ENCODE results near the gene OR2T29.
"Not testable (repeated sequence)": the region's sequence is repeated elsewhere in the genome, so short reads cannot be mapped to it uniquely, and the experiment has no call there.

OR2T29 gene, protein sequence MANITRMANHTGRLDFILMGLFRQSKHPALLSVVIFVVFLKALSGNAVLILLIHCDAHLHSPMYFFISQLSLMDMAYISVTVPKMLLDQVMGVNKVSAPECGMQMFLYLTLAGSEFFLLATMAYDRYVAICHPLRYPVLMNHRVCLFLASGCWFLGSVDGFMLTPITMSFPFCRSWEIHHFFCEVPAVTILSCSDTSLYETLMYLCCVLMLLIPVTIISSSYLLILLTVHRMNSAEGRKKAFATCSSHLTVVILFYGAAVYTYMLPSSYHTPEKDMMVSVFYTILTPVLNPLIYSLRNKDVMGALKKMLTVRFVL

DNA sequence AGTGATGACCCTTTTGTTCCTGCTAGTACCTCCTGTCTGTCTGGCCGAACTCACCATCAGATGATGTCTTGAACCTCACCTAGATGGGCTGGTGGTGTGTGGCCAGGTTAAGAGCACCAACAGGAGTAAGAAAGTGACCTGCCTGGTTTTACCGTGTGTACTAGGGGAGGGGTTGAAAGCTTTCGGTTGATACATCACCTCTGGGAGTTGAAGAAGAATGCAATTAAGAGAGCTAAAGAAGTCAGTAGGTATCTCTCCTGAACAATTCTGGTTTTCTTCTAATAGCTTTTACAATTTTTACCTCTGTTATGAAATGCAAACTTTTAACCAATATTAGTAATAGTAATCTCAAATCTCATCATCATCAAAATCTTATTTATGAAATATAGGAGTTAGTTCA is at the start of gene OR2T29:
TSS of gene OR2T29 (minus strand) at position 101 of the 400 bp plus-strand sequence. CDS start 3,281 bp downstream, outside the sequence.
- intact Hi-C loops (cut with DNase I); DNase-seq: not testable (repeated sequence)

DNA sequence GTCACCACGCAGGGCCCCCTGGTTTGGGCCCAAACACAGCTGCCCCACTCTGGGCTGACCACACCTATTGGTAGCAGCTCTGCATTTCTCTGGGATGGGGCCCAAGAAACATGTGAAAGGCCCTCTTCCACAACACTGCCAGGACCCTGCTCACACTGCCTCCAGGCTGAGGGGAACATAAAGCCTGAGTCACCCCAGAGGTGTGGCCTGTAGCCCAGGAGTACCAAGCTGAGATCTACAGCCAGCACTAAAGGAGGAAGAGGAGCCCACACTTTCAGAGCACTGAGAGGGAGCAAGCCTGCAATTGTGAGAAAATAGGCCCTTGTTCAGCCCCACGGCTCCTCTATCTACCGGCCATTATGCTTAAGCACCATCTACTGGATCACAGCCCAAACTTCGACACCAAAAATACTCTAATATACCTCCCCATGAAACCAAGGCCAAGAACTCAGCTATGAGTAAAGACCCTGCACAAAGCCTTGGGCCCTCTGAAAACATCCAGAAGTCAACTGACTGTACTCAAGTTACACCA is 49.4 kb upstream of the OR2T29 start:
- intact Hi-C loops (cut with DNase I) = no loop called here
- no peak for DNase-seq

- intact Hi-C loops (cut with DNase I) = no loop called here
These were observed 47.7 kb upstream of the OR2T29 start for GRCh38 chr1:248610301-248610700.

GRCh38 chr1:248599396-248599795 is 36.8 kb upstream of the OR2T29 start:
- intact Hi-C loops (cut with DNase I) = no loop called here
- no peak for DNase-seq

More at GRCh38 chr1:248610301-248610700, 47.7 kb upstream of the OR2T29 start:
- no peak for DNase-seq

- peak in 2 of 10 donors; percentile 39 to 64 for DNase-seq
- intact Hi-C loops (cut with DNase I) = no loop called here
These were observed 35.0 kb upstream of the OR2T29 start, which contains the start of gene OR2T10 for GRCh38 chr1:248597589-248597988. Gene OR2T10 (minus strand): TSS chr1:248597700. CDS start chr1:248593768, 3,932 bp downstream.

DNA sequence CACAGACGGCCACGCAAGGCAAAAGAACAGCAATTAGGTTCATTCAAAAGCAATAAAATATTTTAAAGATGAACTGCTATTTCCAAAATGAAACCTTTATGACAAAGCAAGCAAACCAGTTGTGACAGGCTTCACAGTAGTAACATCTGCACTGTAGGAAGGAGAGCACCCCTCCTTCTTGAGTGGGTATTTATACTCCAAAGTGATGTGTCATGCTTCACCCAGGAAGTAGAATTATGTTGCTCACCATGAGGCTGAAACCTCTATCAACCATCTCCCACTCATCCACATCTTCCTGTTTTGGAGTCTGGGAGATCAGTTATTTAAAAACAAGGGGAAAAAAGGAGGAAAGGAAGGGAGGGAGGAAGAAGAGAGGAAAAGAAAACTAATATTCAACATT is 34.0 kb upstream of the OR2T29 start:
- intact Hi-C loops (cut with DNase I) = no loop called here
- DNase-seq = no peak

- peak in 2 of 10 donors; percentile 16 to 59 for DNase-seq
- intact Hi-C loops (cut with DNase I) = no loop called here
These were observed 30.7 kb upstream of the OR2T29 start for GRCh38 chr1:248593226-248593625.

GRCh38 chr1:248592655-248593054 is 30.1 kb upstream of the OR2T29 start:
- intact Hi-C loops (cut with DNase I) = no loop called here
- no peak for DNase-seq

- peak in 3 of 10 donors; percentile 31 to 76 (median 68) for DNase-seq
- intact Hi-C loops (cut with DNase I) = no loop called here
These were observed 27.5 kb upstream of the OR2T29 start for GRCh38 chr1:248590055-248590454.

- intact Hi-C loops (cut with DNase I) = no loop called here
- no peak for DNase-seq
These were observed 26.8 kb upstream of the OR2T29 start for GRCh38 chr1:248589334-248589733.

- no peak for DNase-seq
- intact Hi-C loops (cut with DNase I) = no loop called here
These were observed 22.7 kb upstream of the OR2T29 start for GRCh38 chr1:248585266-248585665.

DNA sequence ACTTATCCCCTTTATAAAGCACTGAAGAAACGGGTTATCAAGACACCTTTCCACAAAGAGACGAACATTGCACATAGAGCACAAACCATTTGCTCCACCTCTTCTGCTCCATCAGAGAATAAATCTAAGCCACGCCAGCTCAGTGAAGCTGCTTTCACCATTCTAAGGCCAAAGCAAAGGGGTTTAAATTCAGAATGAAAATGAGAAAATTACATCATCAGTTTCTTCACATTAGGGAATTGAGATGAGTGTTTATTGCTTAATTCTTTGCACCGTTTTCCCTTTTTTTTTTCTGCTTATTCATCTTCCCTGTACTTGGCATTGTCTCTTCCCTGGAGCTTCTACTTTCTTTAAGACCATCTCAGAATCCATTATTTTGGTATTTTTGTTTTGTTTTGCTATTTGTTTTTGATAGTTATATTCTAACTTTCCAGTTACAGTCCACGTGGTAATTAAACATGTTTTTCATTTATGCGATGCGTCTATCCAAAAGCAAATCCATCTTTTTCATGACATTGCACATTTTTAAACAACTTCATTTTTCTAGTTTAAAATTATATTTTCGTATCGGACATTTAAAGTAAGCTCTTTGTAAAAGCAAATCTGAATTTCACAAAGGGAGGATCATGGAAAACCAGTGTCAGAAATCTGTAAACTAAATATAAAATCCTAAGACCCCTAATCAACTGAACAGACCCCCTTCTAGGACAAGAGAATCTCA is 13.8 kb upstream of the OR2T29 start:
- no peak for DNase-seq

GRCh38 chr1:248574657-248575056 is 12.1 kb upstream of the OR2T29 start, which contains the start of gene OR2T34:
Gene OR2T34 (minus strand): TSS chr1:248574757. CDS start chr1:248574757, 0 bp downstream.
- intact Hi-C loops (cut with DNase I); DNase-seq: not testable (repeated sequence)

More for the DNA sequence above, 13.8 kb upstream of the OR2T29 start:
- intact Hi-C loops (cut with DNase I) = no loop called here

DNA sequence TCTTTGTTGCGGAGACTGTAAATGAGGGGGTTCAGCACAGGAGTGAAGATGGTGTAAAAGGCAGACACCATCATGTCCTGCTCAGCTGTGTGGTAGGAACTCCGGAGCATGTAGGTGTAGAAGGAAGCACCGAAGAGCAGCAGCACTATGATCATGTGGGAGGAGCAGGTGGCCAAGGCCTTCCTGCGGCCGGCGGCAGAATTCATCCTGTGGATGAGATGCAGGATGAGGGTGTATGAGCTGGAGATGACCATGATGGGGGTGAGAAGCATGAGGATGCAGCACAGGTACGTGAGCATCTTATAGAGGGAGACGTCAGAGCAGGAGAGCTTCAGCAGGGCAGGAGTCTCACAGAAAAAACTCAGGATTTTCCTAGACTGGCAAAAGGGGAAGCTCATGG is 11.3 kb upstream of the OR2T29 start:
- intact Hi-C loops (cut with DNase I) = not testable (repeated sequence)

DNA sequence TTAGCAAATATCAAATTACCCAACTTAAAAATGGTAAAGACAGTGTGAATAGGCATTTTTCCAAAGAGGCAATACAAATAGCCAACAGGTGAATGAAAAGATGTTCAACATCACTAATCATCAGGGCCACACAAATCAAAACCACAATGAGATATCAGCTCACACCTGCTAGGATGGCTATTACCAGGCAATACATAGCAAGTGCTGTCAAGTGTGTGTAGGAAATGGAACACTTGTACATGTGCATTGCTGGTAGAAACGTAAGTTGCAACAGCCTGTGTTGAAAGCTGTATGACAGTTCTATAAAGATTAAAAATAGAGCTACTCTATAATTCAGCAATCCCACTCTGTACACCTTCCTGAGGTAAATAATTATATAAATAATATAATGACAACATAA is 9.5 kb upstream of the OR2T29 start:
- DNase-seq; intact Hi-C loops (cut with DNase I): not testable (repeated sequence)

More for the DNA sequence above, 11.3 kb upstream of the OR2T29 start:
- not testable (repeated sequence) for DNase-seq

DNA sequence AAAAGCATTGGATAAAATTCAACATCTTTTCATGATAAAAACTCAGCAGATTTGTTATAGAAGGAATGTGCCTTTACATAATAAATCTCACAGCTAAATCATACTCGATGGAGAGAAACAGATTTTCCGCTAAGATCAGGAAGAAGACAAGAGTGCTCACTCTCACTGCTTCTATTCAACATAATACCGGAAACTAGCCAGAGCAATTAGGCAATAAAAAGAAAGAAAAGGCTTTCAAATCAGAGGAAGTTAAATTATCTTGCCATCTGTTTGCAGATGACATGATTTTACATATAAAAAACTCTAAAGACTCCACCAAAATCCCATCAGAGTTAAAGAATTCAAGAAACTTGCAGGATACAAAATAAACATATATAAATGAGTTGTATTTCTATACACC is 8.2 kb upstream of the OR2T29 start:
- DNase-seq; intact Hi-C loops (cut with DNase I): not testable (repeated sequence)

- DNase-seq; intact Hi-C loops (cut with DNase I): not testable (repeated sequence)
These were observed 6.5 kb upstream of the OR2T29 start for GRCh38 chr1:248569049-248569448.

- intact Hi-C loops (cut with DNase I); DNase-seq: not testable (repeated sequence)
These were observed 3.2 kb upstream of the OR2T29 start for GRCh38 chr1:248565530-248566373.

DNA sequence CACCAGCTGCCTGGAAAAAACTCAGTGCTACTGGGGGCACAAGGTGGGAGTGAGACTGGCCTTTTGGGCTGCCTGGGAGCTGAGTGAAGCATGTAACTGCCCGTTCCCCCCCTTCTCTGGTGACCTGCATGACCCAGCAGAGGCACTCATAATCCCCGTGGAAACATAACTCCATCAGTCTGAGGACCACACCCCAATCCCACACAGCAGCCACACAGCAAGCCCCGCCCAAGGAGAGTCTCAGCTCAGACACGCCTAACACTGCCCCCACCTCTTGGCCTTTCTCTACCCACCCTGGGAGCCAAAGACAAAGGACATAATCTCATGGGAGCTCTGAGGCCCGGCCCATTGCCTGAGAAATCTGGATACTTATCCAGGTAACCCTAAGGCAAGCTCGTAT is 11.5 kb downstream of the OR2T29 start:
- DNase-seq; intact Hi-C loops (cut with DNase I): not testable (repeated sequence)

DNA sequence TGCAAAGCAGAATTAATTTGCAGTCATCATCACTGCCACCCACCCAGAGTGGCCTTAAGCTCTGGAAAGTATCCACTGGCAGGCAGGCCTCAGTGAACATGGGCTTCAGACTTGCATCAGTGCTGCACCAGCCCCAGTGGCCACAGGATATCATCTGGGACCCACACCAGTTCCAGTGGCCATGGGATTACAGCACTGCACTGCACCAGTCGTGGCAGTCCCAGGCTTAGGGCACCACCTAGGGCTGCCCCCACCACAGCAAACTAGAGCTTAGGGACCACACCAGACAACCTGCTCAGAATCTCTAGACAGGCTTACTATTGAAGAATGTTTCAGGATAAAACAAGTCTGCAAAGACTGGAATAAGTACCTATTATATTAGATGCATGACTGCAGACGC is 15.2 kb downstream of the OR2T29 start:
- DNase-seq; intact Hi-C loops (cut with DNase I): not testable (repeated sequence)

All from posterior cingulate gyrus (tissue), 11 donors.